Cardiac atrium fibroblast (primary cell): ENCODE results near the gene CCS. TPM values are rescaled to one million over a fixed set of nuclear protein-coding genes. Genes with fewer than 3 reads are reported as not detected.

Experiments used
- total RNA-seq: library from RNA; depleted of rRNA; stranded (reverse); fragments of >200 nt; gene quantifications from 2 replicates; pipeline ENCODE4 v1.2.3, GENCODE V29; 2015

The CCS gene
- 43.7 and 50.4 TPM in 2 replicates for total RNA-seq

GRCh38 chr11:66592457-66593302 lies at the start of gene CCS, which contains the start of gene CCDC87:
Gene CCS, plus strand, starts transcription at chr11:66593185. Its CDS starts 77 bp downstream, at chr11:66593262.
Gene CCDC87, minus strand, starts transcription at chr11:66593063. Its CDS starts 48 bp downstream, at chr11:66593015.

GRCh38 chr11:66545701-66546367 lies 47.2 kb upstream of the CCS start, which contains the start of gene ZDHHC24:
Gene ZDHHC24, minus strand, starts transcription at chr11:66546048. Its CDS starts 45 bp downstream, at chr11:66546003.

GRCh38 chr11:66546368-66546965 lies 46.5 kb upstream of the CCS start, which contains the start of gene ACTN3:
Gene ACTN3, plus strand, starts transcription at chr11:66546903. Its CDS starts 35 bp downstream, at chr11:66546938.

GRCh38 chr11:66568124-66568916 lies 24.7 kb upstream of the CCS start, which contains the start of gene CTSF:
Gene CTSF, minus strand, starts transcription at chr11:66568606. Its CDS starts 120 bp downstream, at chr11:66568486.

GRCh38 chr11:66616379-66617154 lies 23.6 kb downstream of the CCS start, which contains the start of gene RBM14:
Gene RBM14, plus strand, starts transcription at chr11:66616630. Its CDS starts 91 bp downstream, at chr11:66616721.

GRCh38 chr11:66638177-66639065 lies 45.4 kb downstream of the CCS start, which contains the start of gene RBM4:
Gene RBM4, plus strand, starts transcription at chr11:66638703. Its CDS starts 1,009 bp downstream, at chr11:66639712.

Other genes with a start within 250 kb of the CCS start
- 40.8 and 46.5 TPM in 2 replicates for gene BRMS1, start 248.1 kb upstream of the CCS start, total RNA-seq
- gene B4GAT1, start 245.6 kb upstream of the CCS start, total RNA-seq = 23.7 and 28.2 TPM in 2 replicates
- not detected in 2 replicates for gene SLC29A2, start 221.4 kb upstream of the CCS start, total RNA-seq
- gene NPAS4, start 172.2 kb upstream of the CCS start, total RNA-seq = not detected in 2 replicates
- 24.1 and 36.6 TPM in 2 replicates for gene MRPL11, start 154.3 kb upstream of the CCS start, total RNA-seq
- 8.5 and 9.9 TPM in 2 replicates for gene PELI3, start 126.3 kb upstream of the CCS start, total RNA-seq
- 43.9 and 68.2 TPM in 2 replicates for gene DPP3, start 112.8 kb upstream of the CCS start, total RNA-seq
- 20.4 and 28.7 TPM in 2 replicates for gene BBS1, start 82.5 kb upstream of the CCS start, total RNA-seq
- gene ZDHHC24, start 47.1 kb upstream of the CCS start, total RNA-seq = 17.1 and 33.2 TPM in 2 replicates
- gene ACTN3, start 46.3 kb upstream of the CCS start, total RNA-seq = under 0.01 TPM in 2 replicates
- 65.9 and 72.4 TPM in 2 replicates for gene CTSF, start 24.6 kb upstream of the CCS start, total RNA-seq
- 0.16 TPM in 1 of 2 replicates, not detected in the other for gene CCDC87, start 122 bp upstream of the CCS start, total RNA-seq
- gene RBM14, start 23.4 kb downstream of the CCS start, total RNA-seq = 21.3 and 29.2 TPM in 2 replicates
- gene RBM4, start 45.5 kb downstream of the CCS start, total RNA-seq = 124 and 173 TPM in 2 replicates
- gene RBM4B, start 84.7 kb downstream of the CCS start, total RNA-seq = 13.0 and 16.2 TPM in 2 replicates
- gene SPTBN2, start 136.0 kb downstream of the CCS start, total RNA-seq = 0.16 TPM in 1 of 2 replicates, not detected in the other